Measurements from ENCODE around the gene PI4KA.

DNA sequence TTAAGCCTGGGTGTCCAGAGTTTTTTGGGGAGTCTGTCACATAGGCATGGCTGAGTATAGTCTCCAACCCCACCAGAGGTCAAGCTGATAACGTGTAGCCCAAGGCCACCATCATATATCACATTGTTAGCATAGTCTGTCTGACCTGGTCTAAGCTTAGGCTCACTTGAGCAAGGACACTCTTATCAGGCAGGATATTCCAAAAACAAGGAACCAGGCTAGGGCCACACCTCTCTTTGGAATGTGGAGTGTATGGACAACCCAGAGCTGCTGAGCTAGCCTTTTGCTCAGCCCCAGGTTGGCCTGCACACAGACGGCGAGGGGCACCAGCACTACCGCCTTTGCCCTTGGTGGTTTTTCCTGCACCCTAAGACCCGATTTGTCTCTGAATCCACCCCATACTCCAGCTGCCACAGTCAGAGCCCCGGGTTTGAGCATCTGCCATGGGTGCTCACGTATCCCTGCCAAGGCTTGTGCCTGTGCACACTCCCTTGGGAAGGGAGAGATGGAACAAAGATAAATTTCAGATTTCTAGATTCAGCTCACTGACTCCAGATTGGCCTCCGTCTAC, 7.3 kb upstream of the PI4KA start:
- TF ChIP-seq POLR2AphosphoS5 (IDR thresholded peaks at IDR 0.05; ENCODE audit: low read depth, low read length), result no peak
- TF ChIP-seq RFX5 (IDR thresholded peaks at IDR 0.05; ENCODE audit: low read length), result no peak
- TF ChIP-seq, protein P1, sequence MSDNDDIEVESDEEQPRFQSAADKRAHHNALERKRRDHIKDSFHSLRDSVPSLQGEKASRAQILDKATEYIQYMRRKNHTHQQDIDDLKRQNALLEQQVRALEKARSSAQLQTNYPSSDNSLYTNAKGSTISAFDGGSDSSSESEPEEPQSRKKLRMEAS (IDR thresholded peaks at IDR 0.05; ENCODE audit: low read depth), result no peak
- TF ChIP-seq, protein P2, sequence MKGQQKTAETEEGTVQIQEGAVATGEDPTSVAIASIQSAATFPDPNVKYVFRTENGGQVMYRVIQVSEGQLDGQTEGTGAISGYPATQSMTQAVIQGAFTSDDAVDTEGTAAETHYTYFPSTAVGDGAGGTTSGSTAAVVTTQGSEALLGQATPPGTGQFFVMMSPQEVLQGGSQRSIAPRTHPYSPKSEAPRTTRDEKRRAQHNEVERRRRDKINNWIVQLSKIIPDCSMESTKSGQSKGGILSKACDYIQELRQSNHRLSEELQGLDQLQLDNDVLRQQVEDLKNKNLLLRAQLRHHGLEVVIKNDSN (IDR thresholded peaks at IDR 0.05; ENCODE audit: borderline replicate concordance, low read depth), result no peak
- no peak for TF ChIP-seq TAF1 (IDR thresholded peaks at IDR 0.05; ENCODE audit: borderline replicate concordance, low read depth, low read length)
- TF ChIP-seq, protein P3, sequence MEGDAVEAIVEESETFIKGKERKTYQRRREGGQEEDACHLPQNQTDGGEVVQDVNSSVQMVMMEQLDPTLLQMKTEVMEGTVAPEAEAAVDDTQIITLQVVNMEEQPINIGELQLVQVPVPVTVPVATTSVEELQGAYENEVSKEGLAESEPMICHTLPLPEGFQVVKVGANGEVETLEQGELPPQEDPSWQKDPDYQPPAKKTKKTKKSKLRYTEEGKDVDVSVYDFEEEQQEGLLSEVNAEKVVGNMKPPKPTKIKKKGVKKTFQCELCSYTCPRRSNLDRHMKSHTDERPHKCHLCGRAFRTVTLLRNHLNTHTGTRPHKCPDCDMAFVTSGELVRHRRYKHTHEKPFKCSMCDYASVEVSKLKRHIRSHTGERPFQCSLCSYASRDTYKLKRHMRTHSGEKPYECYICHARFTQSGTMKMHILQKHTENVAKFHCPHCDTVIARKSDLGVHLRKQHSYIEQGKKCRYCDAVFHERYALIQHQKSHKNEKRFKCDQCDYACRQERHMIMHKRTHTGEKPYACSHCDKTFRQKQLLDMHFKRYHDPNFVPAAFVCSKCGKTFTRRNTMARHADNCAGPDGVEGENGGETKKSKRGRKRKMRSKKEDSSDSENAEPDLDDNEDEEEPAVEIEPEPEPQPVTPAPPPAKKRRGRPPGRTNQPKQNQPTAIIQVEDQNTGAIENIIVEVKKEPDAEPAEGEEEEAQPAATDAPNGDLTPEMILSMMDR (IDR thresholded peaks at IDR 0.05), result no peak
- TF ChIP-seq RAD21 (IDR thresholded peaks at IDR 0.05; ENCODE audit: low read length), result no peak
- TF ChIP-seq YY1 (IDR thresholded peaks at IDR 0.05; ENCODE audit: low read depth), result no peak
- TF ChIP-seq GABPA (IDR thresholded peaks at IDR 0.05; ENCODE audit: low read depth), result no peak
- TF ChIP-seq RXRA (IDR thresholded peaks at IDR 0.05; ENCODE audit: borderline replicate concordance, low read depth), result no peak
- TF ChIP-seq EP300 (IDR thresholded peaks at IDR 0.05; ENCODE audit: borderline replicate concordance in 1 of 2, low read depth in 1 of 2, low read length in 1 of 2), result no peak

Data from SK-N-SH (cell line).